HCT116 (cell line): ENCODE measurements around the gene GALNT14.

Experiments
- JUND ChIP-seq: IDR thresholded peaks from 2 replicates; pipeline ENCODE4 v1.6.1; 2012
- MAX ChIP-seq: IDR thresholded peaks from 2 replicates; pipeline ENCODE4 v1.6.1; 2012
- POLR2A ChIP-seq: IDR thresholded peaks from 2 replicates; pipeline ENCODE4 v1.7.0; 2011; ENCODE audit warnings: borderline replicate concordance; ENCODE audit not compliant: insufficient read depth, insufficient read length; ENCODE audit errors: extremely low read depth
- TF ChIP-seq, protein P1 (sequence below), 3 experiments: fragments of 200-600 bp in 1 of 3; sonication (generic) in 1 of 3; IDR thresholded peaks in 2 of 3; conservative IDR thresholded peaks in 1 of 3; 2 replicates each; pipeline ENCODE4 v1.5.1; 2012 to 2017; ENCODE audit warnings: low read depth in 2 of 3, low read length in 2 of 3, antibody characterized with exemption in 1 of 3, borderline replicate concordance in 1 of 3, control low read depth in 1 of 3, mild to moderate bottlenecking in 1 of 3, mixed read lengths in 1 of 3, mixed run types in 1 of 3, moderate library complexity in 1 of 3; ENCODE audit not compliant: insufficient read depth in 1 of 3

- TF ChIP-seq POLR2A = no peak
- TF ChIP-seq, protein P1, sequence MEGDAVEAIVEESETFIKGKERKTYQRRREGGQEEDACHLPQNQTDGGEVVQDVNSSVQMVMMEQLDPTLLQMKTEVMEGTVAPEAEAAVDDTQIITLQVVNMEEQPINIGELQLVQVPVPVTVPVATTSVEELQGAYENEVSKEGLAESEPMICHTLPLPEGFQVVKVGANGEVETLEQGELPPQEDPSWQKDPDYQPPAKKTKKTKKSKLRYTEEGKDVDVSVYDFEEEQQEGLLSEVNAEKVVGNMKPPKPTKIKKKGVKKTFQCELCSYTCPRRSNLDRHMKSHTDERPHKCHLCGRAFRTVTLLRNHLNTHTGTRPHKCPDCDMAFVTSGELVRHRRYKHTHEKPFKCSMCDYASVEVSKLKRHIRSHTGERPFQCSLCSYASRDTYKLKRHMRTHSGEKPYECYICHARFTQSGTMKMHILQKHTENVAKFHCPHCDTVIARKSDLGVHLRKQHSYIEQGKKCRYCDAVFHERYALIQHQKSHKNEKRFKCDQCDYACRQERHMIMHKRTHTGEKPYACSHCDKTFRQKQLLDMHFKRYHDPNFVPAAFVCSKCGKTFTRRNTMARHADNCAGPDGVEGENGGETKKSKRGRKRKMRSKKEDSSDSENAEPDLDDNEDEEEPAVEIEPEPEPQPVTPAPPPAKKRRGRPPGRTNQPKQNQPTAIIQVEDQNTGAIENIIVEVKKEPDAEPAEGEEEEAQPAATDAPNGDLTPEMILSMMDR (IDR thresholded peaks at IDR 0.05 in 2 of 3, conservative IDR thresholded peaks at IDR 0.05 in 1 of 3; ENCODE audit: borderline replicate concordance in 1 of 3, insufficient read depth in 1 of 3, low read depth in 2 of 3, low read length in 2 of 3) = no peak
- TF ChIP-seq MAX = no peak
- no peak for TF ChIP-seq JUND
Measured at GRCh38 chr2:31028417-31028816, 109.8 kb downstream of the GALNT14 start.
